Suppressor macrophage treated with lipopolysaccharide for 1 hour (primary cell): ENCODE data around the gene ZNF628.
A peak's percentile ranks its signal among the peaks of the same experiment; 100 is the strongest.

ENCODE experiments used
- DNase-seq, 3 donors: peaks; one replicate each; pipeline ENCODE4 v3.0.0-alpha.2; 2020 to 2022

ZNF628 gene

GRCh38 chr19:55497763-55498162 is 21.3 kb downstream of the ZNF628 start:
- DNase-seq, result no peak

GRCh38 chr19:55498246-55498840 is 21.9 kb downstream of the ZNF628 start:
- DNase-seq, result no peak

DNA sequence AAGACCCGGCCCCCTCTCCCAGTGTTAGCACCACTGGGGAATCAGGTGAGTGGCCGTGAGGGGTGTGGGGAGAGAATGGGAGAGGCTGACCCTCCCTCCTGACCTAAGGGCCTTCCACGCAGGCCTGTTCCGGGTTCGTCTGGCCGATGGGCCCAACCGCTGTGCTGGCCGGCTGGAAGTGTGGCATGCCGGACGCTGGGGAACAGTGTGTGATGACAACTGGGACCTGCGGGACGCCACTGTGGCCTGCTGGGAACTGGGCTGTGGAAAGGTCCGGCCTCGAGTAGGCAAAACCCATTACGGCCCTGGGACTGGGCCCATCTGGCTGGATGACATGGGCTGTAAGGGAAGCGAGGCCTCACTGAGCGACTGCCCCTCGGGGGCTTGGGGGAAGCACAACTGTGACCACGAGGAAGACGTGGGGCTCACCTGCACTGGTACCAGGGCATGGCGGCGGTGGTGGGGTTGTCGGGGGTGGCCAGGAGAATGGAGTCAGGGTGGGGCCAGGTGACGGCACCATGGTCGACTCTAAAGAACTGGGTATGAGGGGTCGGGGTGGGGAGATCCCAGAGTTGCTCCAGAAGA is 24.0 kb downstream of the ZNF628 start:
- no peak for DNase-seq

DNA sequence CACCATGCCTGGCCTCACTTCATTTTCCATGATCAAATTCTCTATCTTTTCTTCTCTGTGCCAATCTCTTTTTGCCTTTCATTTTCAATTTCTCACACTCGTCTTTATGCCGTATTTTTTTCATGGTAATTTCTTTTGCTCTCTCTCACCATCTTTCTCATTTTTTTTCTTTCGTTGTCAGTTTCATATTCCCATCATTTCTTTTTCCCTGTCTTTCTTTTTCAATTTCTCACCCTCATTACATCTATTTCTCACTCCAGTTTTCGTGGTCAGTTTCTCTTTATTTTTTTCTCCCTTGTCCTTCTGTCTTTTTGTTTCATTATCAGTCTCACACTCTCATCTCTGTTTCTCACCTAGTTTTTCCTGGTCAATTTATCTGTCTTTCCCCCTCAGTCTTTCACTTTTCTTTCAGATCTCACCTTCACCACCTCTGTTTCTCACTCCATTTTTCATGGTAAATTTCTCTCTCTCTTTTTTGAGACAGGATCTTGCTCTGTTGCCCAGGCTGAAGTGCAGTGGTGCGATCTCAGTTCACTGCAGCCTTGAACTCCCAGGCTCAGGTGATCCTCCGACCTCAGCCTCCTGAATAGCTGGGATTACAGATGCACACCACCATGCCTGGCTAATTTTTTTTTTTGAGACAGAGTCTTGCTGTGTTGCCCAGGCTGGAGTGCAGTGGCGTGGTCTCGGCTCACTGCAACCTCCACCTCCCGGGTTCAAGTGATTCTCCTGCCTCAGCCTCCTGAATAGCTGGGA is 26.0 kb downstream of the ZNF628 start:
- no peak for DNase-seq

DNA sequence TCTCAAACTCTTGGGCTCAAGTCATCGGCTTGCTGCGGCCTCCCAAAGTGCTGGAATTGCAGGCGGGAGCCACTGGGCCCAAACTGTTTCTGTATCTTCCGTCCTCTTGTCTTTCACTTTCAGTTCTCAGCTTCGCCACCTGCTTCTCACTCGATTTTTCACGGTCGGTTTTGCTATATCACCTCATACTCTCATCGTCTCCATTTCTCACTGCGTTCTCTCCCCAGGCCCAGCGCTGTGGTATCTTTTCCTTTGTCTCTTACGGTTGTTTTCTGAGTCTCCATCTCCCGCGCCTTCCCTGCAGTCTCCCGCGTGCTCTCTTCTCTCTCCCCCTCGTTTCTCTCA is 26.7 kb downstream of the ZNF628 start:
- DNase-seq, result no peak

DNA sequence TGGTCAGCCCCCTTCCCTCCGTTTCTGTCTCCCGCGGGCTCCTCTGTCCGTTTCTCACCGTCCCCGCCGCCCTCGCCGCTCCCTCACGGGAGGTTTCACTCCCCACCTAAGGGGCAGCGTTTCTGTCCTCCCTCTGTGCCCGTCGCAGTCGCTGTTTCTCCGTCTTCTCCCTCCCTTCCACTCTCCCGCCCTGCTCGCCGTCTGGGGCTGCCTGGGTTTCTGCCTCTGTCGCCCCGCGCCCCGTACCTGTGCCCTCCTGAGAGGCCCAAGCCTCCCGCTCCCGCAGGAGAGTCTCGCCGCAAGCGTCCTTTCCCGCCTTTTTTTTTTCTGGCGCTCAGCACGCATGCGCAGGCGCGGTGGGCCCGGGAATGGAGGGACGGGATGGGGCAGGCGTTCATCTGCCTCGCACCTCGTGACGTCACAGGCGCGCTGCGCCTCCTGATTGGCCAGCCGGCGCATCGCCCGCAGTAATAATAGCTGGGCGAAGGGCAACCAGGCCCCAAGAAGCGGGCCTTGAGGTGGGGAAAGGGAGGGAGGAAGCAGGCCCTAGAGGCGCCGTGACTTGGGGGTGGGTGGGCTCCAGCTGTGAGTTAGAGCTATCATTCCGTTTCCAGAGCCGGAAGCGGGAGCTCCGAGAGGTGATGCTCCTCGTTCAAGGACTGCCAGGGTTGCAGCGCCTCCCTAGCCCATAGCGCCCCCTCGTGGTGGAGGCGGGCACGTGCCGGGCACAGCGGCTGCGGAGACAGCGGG is 27.3 kb downstream of the ZNF628 start:
- peak; percentile 95 to 97 (median 96) for DNase-seq

DNA sequence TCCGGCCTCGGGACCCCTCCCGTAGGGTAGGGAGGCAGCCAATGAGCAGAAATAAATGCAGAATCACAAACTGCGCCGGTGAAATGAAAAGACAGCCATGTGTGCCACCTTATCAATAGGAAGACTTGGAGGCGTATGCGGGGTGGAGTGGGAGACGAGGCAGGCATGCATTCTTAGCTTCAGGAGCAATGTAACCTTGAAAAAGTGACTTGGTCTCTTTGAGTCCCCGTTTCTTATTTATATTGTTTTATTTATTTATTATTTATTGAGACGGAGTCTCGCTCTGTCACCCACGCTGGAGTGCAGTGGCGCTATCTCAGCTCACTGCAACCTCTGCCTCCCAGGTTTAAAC is 27.8 kb downstream of the ZNF628 start:
- DNase-seq, result no peak

- no peak for DNase-seq
Measured at GRCh38 chr19:55504981-55505380, 28.6 kb downstream of the ZNF628 start.

- DNase-seq, result no peak
Measured at GRCh38 chr19:55508120-55508519, 31.7 kb downstream of the ZNF628 start.

DNA sequence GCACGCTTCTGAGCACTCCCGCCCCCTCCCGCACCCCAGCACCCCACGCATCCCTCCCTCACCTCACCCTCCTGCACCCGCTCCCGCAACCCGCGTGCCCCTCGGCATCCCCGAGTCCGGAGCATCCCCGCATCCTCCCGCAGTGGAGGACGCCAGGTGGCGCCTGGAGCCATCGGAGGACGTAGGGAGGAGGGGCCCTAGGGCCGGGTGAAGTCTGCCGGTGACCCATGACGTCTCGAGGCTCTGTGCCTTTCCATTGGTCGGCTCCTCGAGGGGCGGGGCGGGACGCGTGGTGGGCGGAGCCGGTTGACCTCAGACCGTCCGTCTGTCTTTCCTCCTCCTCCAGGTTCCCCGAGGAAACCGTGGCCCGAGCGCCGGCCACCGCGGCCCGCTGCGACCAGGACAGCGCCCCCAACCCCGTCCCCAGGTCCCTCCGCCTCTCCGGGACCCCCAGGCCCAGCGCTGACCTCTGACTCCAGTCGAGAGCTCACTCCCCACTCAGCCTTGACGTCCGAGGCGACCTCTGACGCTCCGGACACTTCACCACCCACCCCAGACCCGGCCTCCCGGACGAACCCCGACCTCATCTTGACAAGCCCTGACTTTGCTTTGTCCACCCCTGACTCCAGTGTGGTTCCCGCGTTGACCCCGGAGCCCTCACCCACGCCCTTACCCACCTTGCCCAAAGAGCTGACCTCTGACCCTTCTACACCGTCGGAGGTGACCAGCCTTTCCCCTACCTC is 40.6 kb downstream of the ZNF628 start:
- DNase-seq, result peak; percentile 95 to 98 (median 97)

- peak; percentile 61 to 88 (median 77) for DNase-seq
Measured at GRCh38 chr19:55519451-55520311, 43.3 kb downstream of the ZNF628 start.

GRCh38 chr19:55520691-55521292 is 44.4 kb downstream of the ZNF628 start:
- no peak for DNase-seq

- DNase-seq, result no peak
Measured at GRCh38 chr19:55525289-55526101, 49.1 kb downstream of the ZNF628 start.

GRCh38 chr19:55526216-55527196 is 50.1 kb downstream of the ZNF628 start:
- peak in 2 of 3 donors; percentile 14 to 22 for DNase-seq

- DNase-seq, result no peak
Measured at GRCh38 chr19:55527197-55528029, 51.0 kb downstream of the ZNF628 start.

DNA sequence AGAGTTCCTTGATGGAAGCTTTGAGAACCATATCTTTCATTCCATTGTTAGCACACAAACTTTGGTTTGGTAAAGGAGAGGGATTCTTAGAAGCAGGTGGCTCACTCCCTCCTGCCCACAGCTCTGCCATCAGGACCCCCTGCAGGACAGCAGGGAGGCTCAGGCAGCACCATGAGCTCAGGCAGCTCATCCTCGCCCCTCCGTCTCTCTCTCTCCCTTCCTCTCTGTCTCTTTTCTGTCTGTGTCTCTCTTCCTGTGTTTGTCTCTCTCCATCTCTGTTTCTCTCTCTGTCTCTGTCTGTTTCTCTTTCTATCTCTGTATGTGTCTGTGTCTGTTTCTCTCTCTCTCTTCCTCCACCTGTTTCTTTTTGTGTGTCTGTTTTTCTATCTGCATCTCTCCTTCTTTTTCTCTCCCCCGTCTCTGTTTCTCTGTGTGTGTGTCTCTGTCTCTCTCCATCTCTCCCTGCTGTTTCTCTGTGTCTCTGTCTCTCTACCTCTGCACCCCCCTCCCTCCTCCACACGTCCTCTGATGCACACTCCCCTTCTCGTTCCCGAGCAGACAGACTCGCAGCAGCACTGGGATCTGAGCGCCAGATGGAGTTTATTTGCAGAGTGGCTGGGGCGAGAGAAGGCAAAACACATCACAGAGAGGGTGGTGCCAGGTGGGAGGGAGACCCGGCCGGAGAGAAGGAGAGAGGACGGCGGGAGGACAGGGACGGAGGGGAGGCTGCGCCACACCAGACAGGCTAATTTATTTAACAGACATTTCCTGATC is 51.8 kb downstream of the ZNF628 start:
- no peak for DNase-seq

DNA sequence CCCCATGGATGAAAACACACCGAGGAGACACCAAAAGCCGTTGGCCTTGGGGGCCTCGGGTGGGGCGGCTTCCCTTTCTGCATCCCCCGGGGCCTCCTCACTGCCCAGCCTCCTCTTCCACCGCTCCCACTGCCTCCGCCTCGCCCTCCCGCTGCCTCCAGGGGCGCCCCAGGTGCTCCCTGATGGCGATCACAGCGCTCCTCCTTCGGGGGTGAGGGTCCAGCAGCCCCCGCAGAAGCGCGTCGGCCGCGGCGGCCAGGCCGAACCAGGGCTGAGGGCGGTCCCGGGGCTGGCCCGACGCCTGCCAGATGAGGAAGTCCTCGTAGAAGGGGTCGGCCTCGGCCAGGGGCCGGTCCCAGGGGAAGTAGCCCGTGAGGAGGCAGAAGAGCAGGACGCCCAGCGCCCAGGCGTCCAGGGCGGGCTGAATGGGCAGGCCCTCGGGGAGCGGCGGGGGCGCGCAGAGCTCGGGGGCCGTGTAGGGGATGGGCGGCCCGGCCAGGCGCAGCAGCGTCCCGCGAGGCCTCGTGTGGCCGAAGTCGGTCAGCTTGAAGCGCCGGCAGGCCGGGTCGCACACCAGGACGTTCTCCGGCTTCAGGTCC is 53.3 kb downstream of the ZNF628 start:
- no peak for DNase-seq
